ENCODE measurements around the gene BORCS5.
"Not testable (repeated sequence)": the region's sequence is repeated elsewhere in the genome, so short reads cannot be mapped to it uniquely, and the experiment has no call there.

Gene BORCS5

GRCh38 chr12:12467264-12467663 lies 110.4 kb downstream of the BORCS5 start:
- DNase-seq: no peak

GRCh38 chr12:12467688-12468261 lies 110.9 kb downstream of the BORCS5 start:
- DNase-seq: no peak

DNA sequence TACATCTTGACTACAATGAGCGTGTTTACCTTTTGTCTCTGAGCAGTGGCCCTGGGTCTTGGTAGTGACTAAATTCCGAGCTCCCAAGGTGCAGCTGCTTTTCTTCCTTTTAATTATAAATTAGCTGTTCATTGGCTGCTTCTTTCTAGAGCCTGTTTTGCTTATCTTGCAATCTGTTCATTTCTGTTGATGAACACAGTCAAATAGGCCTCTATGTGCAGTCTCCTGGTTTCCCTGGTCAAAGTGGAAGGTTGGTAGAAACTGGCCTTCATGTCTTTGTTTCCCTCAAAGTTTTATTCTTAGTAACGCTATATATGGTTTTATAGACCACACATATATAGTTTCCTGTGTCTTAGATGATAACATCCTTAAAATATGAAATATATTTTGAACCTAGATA lies 111.7 kb downstream of the BORCS5 start:
- DNase-seq: no peak

DNA sequence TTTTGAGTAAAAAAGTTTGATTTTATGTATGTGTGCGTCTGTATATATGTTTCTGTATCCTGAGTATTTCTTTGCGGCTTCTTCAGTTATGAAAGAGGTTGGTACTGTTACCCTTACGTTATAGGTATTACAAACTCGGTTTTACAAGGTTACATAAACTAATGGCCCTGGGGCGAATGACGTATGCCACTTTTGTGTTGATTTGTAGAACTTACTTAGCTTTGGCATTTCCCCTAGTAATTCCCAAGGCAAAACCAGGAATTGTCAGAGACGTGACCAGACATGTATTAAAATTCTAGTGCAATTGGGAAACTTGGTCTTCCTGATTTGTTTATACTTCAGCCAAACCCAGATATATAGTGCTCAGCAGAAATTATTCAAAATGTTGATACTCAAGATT lies 112.5 kb downstream of the BORCS5 start:
- no peak for DNase-seq

GRCh38 chr12:12470751-12471306 lies 114.0 kb downstream of the BORCS5 start:
- no peak for DNase-seq

DNA sequence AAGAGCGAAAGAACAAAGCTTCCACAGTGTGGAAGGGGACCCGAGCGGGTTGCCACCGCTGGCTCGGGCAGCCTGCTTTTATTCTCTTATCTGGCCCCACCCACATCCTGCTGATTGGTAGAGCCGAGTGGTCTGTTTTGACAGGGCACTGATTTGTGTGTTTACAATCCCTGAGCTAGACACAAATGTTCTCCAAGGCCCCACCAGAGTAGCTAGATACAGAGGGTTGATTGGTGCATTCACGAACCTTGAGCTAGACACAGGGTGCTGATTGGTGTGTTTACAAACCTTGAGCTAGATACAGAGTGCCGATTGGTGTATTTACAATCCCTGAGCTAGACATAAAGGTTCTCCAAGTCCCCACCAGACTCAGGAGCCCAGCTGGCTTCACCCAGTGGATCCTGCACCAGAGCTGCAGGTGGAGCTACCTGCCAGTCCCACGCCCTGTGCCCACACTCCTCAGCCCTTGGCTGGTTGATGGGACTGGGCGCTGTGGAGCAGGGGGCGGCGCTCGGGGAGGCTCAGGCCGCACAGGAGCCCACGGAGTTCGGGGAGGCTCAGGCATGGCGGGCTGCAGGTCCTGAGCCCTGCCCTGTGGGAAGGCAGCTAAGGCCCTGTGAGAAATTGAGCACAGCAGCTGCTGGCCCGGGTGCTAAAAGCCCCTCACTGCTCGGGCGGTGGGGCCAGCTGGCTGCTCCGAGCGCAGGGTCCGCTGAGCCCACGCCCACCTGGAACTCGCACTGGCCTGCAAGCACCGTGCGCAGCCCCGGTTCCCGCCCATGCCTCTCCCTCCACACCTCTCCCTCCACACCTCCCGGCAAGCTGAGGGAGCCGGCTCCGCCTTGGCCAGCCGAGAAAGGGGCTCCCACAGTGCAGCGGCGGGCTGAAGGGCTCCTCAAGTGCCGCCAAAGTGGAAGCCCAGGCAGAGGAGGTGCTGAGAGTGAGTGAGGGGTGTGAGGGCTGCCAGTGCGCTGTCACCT lies 115.4 kb downstream of the BORCS5 start:
- not testable (repeated sequence) for DNase-seq

- DNase-seq: no peak
Observed at GRCh38 chr12:12473223-12473622, 116.3 kb downstream of the BORCS5 start.

GRCh38 chr12:12474471-12474928 lies 117.6 kb downstream of the BORCS5 start:
- no peak for DNase-seq

DNA sequence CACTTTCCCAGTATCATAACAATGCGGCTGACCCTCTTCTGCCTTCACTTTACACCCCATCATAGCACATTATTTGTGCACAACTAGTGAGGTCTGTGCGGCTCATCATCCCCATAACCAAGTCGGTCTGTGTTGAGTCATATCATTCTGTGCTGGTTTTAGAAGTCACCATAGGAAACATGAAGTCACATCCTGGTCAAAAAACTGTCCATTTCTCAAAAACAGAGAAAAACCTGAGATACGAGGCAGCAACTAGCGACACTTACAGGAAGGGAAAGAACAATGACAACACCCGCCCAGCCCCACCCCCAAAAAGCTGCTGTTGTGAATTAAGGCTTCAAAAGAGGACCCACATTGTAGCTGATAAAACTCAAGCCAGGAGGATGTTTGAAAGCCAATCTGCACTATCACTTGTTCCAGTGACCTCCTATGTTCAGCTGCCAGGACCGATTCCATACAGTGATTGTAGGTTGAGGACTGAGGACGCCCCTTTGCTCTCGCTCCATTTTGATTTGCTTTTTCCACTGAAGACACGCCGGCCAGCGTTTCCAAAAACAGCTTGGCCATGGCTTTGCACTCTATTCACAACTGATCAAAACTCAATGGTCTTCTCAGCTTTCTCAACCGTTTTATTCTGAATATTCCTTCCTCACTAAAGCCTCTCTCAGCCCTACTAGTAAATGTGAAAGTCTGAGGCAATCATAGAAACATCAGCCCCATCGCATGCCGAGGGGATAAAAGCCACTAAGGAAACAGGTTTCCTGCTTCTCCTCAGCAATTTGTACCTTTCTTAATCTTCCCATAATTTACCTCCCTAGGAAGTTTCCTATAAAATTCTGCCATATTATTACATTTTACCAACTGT lies 118.3 kb downstream of the BORCS5 start:
- no peak for DNase-seq

- DNase-seq: no peak
Observed at GRCh38 chr12:12476857-12477531, 120.1 kb downstream of the BORCS5 start.

- DNase-seq: no peak
Observed at GRCh38 chr12:12477532-12477890, 120.6 kb downstream of the BORCS5 start.

- no peak for DNase-seq
Observed at GRCh38 chr12:12480074-12480473, 123.2 kb downstream of the BORCS5 start.

- no peak for DNase-seq
Observed at GRCh38 chr12:12481631-12482030, 124.8 kb downstream of the BORCS5 start.

GRCh38 chr12:12482150-12482761 lies 125.4 kb downstream of the BORCS5 start:
- DNase-seq: no peak

DNA sequence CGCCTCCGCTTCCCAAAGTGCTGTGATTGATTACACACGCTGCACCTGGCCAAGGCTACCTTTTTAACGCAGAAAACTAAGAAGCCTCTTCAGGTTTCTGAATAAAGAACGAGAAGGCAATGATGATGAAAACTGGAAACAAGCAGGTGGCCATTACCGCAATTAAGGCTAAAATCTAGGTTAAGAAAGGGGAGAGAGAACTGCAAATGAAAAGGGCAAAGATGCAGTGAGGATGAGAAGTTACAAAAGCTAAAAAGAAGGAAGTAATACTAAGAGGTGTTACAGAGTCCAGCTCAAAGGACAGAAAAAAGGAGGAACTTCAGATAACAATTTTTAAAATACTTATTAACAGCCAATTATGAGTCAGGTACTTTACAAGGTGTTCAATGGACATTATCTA lies 126.1 kb downstream of the BORCS5 start:
- no peak for DNase-seq

DNA sequence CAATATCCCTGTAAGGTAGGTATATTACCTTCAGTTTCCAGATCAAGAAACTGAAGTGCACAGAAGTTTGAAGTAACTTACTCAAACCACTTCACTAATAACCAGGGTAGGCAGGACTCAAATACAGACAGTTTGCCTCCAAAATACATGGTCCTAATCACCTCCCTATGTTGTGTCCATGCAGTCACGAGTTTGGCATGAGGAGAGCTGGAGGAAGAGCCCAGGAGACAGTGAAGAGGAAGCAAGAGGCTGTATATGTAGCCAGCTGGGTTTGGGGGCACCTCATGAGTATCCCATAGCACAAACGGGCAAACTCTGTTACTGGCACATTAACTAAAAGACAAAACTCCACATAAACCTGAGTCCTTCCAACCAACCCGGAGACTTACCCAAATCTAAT lies 126.6 kb downstream of the BORCS5 start:
- DNase-seq: no peak

- DNase-seq: no peak
Observed at GRCh38 chr12:12486661-12487240, 129.9 kb downstream of the BORCS5 start.

GRCh38 chr12:12487490-12487889 lies 130.6 kb downstream of the BORCS5 start:
- DNase-seq: no peak

DNA sequence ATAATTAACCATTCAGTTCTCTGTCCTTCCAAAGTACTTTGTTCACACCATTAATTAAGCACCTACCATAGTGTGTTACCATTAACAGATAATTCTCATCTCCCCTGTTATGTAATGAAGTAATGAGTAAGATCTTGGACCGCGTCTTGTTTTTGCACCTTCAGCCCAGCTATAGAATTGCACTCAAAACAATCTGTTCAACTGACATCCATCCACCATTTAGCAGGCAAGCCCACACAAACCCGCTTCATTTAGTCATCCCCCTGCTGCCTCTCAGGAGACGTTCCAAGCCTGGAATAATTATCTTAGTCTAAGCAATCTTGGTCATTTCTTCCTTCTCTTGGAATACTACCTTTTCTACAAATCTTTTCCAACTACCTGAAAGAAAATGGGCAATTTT lies 131.4 kb downstream of the BORCS5 start:
- no peak for DNase-seq

DNA sequence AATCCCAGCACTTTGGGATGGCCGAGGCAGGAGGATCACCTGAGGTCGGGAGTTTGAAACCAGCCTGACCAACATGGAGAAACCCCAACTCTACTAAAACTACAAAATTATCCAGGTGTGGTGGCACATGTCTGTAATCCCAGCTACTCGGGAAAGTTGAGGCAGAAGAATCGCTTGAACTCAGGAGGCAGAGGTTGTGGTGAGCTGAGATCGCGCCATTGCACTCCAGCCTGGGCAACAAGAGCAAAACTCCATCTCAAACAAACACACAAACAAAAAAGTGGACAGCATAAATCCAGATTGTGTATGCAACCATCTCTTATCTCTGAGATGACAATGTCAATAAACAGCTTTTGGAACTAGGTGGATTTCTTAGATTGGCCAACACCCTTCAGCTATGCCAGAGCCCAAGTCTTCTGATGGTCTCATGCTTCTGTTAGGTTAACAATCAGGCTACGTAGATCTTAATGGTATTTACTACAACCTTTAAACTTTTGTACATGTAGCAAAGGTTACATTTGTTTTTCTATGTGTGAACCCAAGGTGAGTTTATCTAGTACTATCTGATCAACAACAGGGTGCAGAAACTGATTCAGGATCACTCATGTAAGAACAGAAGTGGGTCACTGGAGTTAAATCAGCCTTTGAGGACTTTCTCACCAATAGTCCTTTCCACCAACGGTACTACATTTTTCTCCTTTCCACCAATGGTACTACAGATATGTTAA lies 132.1 kb downstream of the BORCS5 start:
- no peak for DNase-seq

GRCh38 chr12:12491606-12492005 lies 134.7 kb downstream of the BORCS5 start:
- DNase-seq: no peak
